HCT116 (cell line): ENCODE data around the gene TNNI3. TPM values are rescaled to one million over a fixed set of nuclear protein-coding genes. Genes with fewer than 3 reads are reported as not detected.

Experiments
- ATAC-seq: fragments of 200-7000 bp; cut with Tn5 transposase; 2 replicates; pipeline ENCODE4 v1.9.1; 2020; ENCODE audit warnings: mild to moderate bottlenecking, moderate library complexity
- BruUV-seq: library from RNA; stranded (reverse); fragments of 400-500 nt; replicated peaks from 2 replicates; lab custom pipeline; 2021; lab: Mats Ljungman, UMichigan
- CTCF ChIA-PET: fragments of 300-600 bp; sonication (Branson Sonifier 250); formaldehyde crosslinking; loops from one replicate; lab custom pipeline; 2021; ENCODE audit warnings: antibody characterized with exemption; lab: Charles Lee
- POLR2A ChIA-PET: fragments of 300-600, 350-600 bp; sonication (Branson Sonifier 250); formaldehyde crosslinking; loops from one replicate; lab custom pipeline; 2021; ENCODE audit warnings: antibody characterized with exemption; lab: Charles Lee
- RAD21 ChIA-PET, 2 experiments: fragments of 300-600 bp; sonication (Branson Sonifier 250); formaldehyde crosslinking; loops; one replicate each; lab custom pipeline; 2023; ENCODE audit warnings: low total read pairs in 2 of 2; ENCODE audit not compliant: uncharacterized antibody in 2 of 2, unreplicated experiment in 2 of 2, low non-redundant PET in 1 of 2; lab: Charles Lee
- DNase-seq: peaks from one replicate; pipeline ENCODE4 v3.0.0-alpha.2; 2010; ENCODE audit warnings: low read depth, low spot score
- H2AFZ ChIP-seq: fragments of 200-600 bp; shearing (Covaris generic), sonication (generic); 2 replicates; pipeline ENCODE4 v1.6.1; 2017; ENCODE audit warnings: low read depth, mixed run types, mixed read lengths, antibody characterized with exemption, low read length; ENCODE audit not compliant: poor library complexity, severe bottlenecking
- H3K27ac ChIP-seq: 2 replicates; pipeline ENCODE4 v1.5.1; 2012; ENCODE audit warnings: low read depth, low read length
- H3K27me3 ChIP-seq: fragments of 200-600 bp; sonication (generic); 2 replicates; pipeline ENCODE4 v1.6.1; 2016; ENCODE audit warnings: mixed run types, low read length, mixed read lengths; ENCODE audit not compliant: insufficient read depth
- H3K36me3 ChIP-seq, 2 experiments: fragments of 200-500 bp in 1 of 2; fragments of 200-600 bp in 1 of 2; sonication (Bioruptor generic) in 1 of 2; sonication (generic) in 1 of 2; 2 replicates each; pipeline versions ENCODE4 v1.5.1 to v1.6.1; 2014 to 2016; ENCODE audit warnings: low read length in 2 of 2, inconsistent platforms in 1 of 2, mixed read lengths in 1 of 2, mixed run types in 1 of 2; ENCODE audit not compliant: insufficient read depth in 2 of 2, control insufficient read depth in 1 of 2
- H3K4me1 ChIP-seq, 2 experiments: fragments of 200-600 bp in 1 of 2; sonication (generic) in 1 of 2; 2 replicates each; pipeline versions ENCODE4 v1.5.1 to v1.6.1; 2012 to 2017; ENCODE audit warnings: low read length in 2 of 2, inconsistent platforms in 1 of 2, mild to moderate bottlenecking in 1 of 2, mixed read lengths in 1 of 2, mixed run types in 1 of 2, moderate library complexity in 1 of 2; ENCODE audit not compliant: insufficient read depth in 2 of 2, control insufficient read depth in 1 of 2
- H3K4me2 ChIP-seq: fragments of 200-600 bp; sonication (generic); 2 replicates; pipeline ENCODE4 v1.6.1; 2017; ENCODE audit warnings: mixed run types, low read length, mixed read lengths
- H3K4me3 ChIP-seq, 2 experiments: fragments of 200-600 bp in 1 of 2; sonication (generic) in 1 of 2; replicated peaks in 1 of 2; 2 replicates each; pipeline ENCODE4 v1.5.1; 2011 to 2016; ENCODE audit warnings: low read length in 2 of 2, control low read depth in 1 of 2, low read depth in 1 of 2, mild to moderate bottlenecking in 1 of 2, mixed read lengths in 1 of 2, mixed run types in 1 of 2
- H3K79me2 ChIP-seq: fragments of 200-600 bp; sonication (generic); 2 replicates; pipeline ENCODE4 v1.6.1; 2017; ENCODE audit warnings: mild to moderate bottlenecking, mixed run types, low read length, moderate library complexity, mixed read lengths; ENCODE audit not compliant: insufficient read depth
- H3K9ac ChIP-seq: fragments of 200-600 bp; sonication (generic); 2 replicates; pipeline ENCODE4 v1.6.1; 2016; ENCODE audit warnings: low read length, mixed read lengths
- H3K9me2 ChIP-seq: fragments of 200-600 bp; sonication (generic), shearing (Covaris generic); 2 replicates; pipeline ENCODE4 v1.6.1; 2017; ENCODE audit warnings: mixed run types, mild to moderate bottlenecking, moderate library complexity; ENCODE audit not compliant: insufficient read depth
- H3K9me3 ChIP-seq, 2 experiments: fragments of 200-500 bp in 1 of 2; fragments of 200-600 bp in 1 of 2; sonication (Bioruptor generic) in 1 of 2; sonication (generic) in 1 of 2; 2 replicates each; pipeline ENCODE4 v1.6.1; 2014 to 2017; ENCODE audit warnings: low read length in 2 of 2, mixed read lengths in 2 of 2, inconsistent platforms in 1 of 2, low read depth in 1 of 2, mild to moderate bottlenecking in 1 of 2, mixed run types in 1 of 2, moderate library complexity in 1 of 2; ENCODE audit not compliant: control insufficient read depth in 1 of 2, insufficient read depth in 1 of 2
- H4K20me1 ChIP-seq: fragments of 200-600 bp; sonication (generic), shearing (Covaris generic); 2 replicates; pipeline ENCODE4 v1.6.1; 2017; ENCODE audit warnings: mixed run types, mild to moderate bottlenecking, moderate library complexity; ENCODE audit not compliant: insufficient read depth
- ATF3 ChIP-seq: IDR thresholded peaks from 2 replicates; pipeline ENCODE4 v1.6.1; 2012
- CBX3 ChIP-seq: IDR thresholded peaks from 2 replicates; pipeline ENCODE4 v1.6.1; 2012; ENCODE audit warnings: low read depth
- CEBPB ChIP-seq: IDR thresholded peaks from 2 replicates; pipeline ENCODE4 v1.6.1; 2012; ENCODE audit warnings: low read depth
- CTCF ChIP-seq, 3 experiments: fragments of 200-600 bp in 1 of 3; sonication (generic) in 1 of 3; IDR thresholded peaks in 2 of 3; conservative IDR thresholded peaks in 1 of 3; 2 replicates each; pipeline ENCODE4 v1.5.1; 2012 to 2017; ENCODE audit warnings: low read depth in 2 of 3, low read length in 2 of 3, antibody characterized with exemption in 1 of 3, borderline replicate concordance in 1 of 3, control low read depth in 1 of 3, mild to moderate bottlenecking in 1 of 3, mixed read lengths in 1 of 3, mixed run types in 1 of 3, moderate library complexity in 1 of 3; ENCODE audit not compliant: insufficient read depth in 1 of 3
- EGR1 ChIP-seq: IDR thresholded peaks from 2 replicates; pipeline ENCODE4 v1.6.1; 2012; ENCODE audit warnings: low read depth
- ELF1 ChIP-seq: IDR thresholded peaks from 2 replicates; pipeline ENCODE4 v1.6.1; 2012; ENCODE audit warnings: low read depth, borderline replicate concordance
- EZH2 ChIP-seq: fragments of 200-600 bp; sonication (generic); IDR thresholded peaks from 2 replicates; pipeline ENCODE4 v1.6.1; 2017; ENCODE audit warnings: antibody characterized with exemption, mixed run types
- EZH2phosphoT487 ChIP-seq: fragments of 200-600 bp; IDR thresholded peaks from 2 replicates; pipeline ENCODE4 v1.6.1; 2018; ENCODE audit warnings: antibody characterized with exemption, borderline replicate concordance
- FOSL1 ChIP-seq: IDR thresholded peaks from 2 replicates; pipeline ENCODE4 v1.6.1; 2012; ENCODE audit warnings: low read depth
- JUND ChIP-seq: IDR thresholded peaks from 2 replicates; pipeline ENCODE4 v1.6.1; 2012
- POLR2A ChIP-seq: IDR thresholded peaks from 2 replicates; pipeline ENCODE4 v1.7.0; 2011; ENCODE audit warnings: borderline replicate concordance; ENCODE audit not compliant: insufficient read depth, insufficient read length; ENCODE audit errors: extremely low read depth
- RAD21 ChIP-seq: IDR thresholded peaks from 2 replicates; pipeline ENCODE4 v1.6.1; 2012; ENCODE audit warnings: low read depth, mild to moderate bottlenecking
- SIN3A ChIP-seq: IDR thresholded peaks from 2 replicates; pipeline ENCODE4 v1.6.1; 2012; ENCODE audit warnings: low read depth
- SRF ChIP-seq: IDR thresholded peaks from 2 replicates; pipeline ENCODE4 v1.6.1; 2012; ENCODE audit warnings: low read depth
- YY1 ChIP-seq: IDR thresholded peaks from 2 replicates; pipeline ENCODE4 v1.6.1; 2011; ENCODE audit warnings: low read length, low read depth, moderate library complexity, mild to moderate bottlenecking; ENCODE audit not compliant: insufficient replicate concordance; ENCODE audit errors: extremely low read depth
- ZNF274 ChIP-seq: fragments of 200-500 bp; sonication (Bioruptor generic); IDR thresholded peaks from 2 replicates; pipeline ENCODE4 v1.6.1; 2014; ENCODE audit warnings: mild to moderate bottlenecking, low read depth, low read length, inconsistent platforms
- intact Hi-C: fragments of 100-400 bp; cut with micrococcal nuclease; formaldehyde crosslinking; loops from 2 replicates; pipeline ENCODE4 v1.10.0; 2022
- total RNA-seq: library from RNA; stranded (reverse); gene quantifications from one replicate; pipeline ENCODE4 v1.2.1, GENCODE V29; 2021; ENCODE audit not compliant: unreplicated experiment

TNNI3 gene
- total RNA-seq, 1 experiment from 2014 or later, result 42.1 TPM

GRCh38 chr19:55136399-55137102 is 21.0 kb downstream of the TNNI3 start:
- Histone ChIP-seq H3K36me3 (peaks cover 0 to 13% of the 10 kb centered on the region in 2 experiments; a peak in 2 of 4 replicates), H3K27me3 (no peaks in the 10 kb centered on the region), H3K4me3 (no peak overlapping the region), H2AFZ (no peak overlapping the region), H3K4me1 (peaks cover under 1 to 6% of the 10 kb centered on the region in 2 experiments; a peak in 2 of 4 replicates)
- CTCF ChIA-PET, result interaction anchor here (0.8 to 1.2 kb wide), 4 partner anchors 10 to 48 kb away, joined by 3 to 4 read pairs (median 4); no protein-coding TSS in a partner anchor
- RAD21 ChIA-PET, result interaction anchor here in 1 of 2 experiments (0.5 kb wide), 1 partner anchor 289 kb away, joined by 3 read pairs; no protein-coding TSS in a partner anchor
- intact Hi-C loops, result no loop called here
- no peak for TF ChIP-seq ZNF274
- no peak for TF ChIP-seq EZH2
- TF ChIP-seq SRF, result no peak
- TF ChIP-seq, all 23 proteins: peak for 0
- POLR2A ChIA-PET, result no interaction called here
- Histone ChIP-seq H3K9me2 (no peaks in the 10 kb centered on the region), H4K20me1 (no peaks in the 10 kb centered on the region), H3K9ac (no peak overlapping the region), H3K9me3 (no peaks in the 10 kb centered on the region), H3K79me2 (no peaks in the 10 kb centered on the region), H3K4me2 (no peak overlapping the region), H3K27ac (no peak overlapping the region)
- TSS peak; percentile 10 for BruUV-seq
- no peak for DNase-seq
- no peak for ATAC-seq

- Histone ChIP-seq H3K9me2 (no peaks in the 10 kb centered on the region), H3K9me3 (no peaks in the 10 kb centered on the region), H3K36me3 (peaks cover 0 to 13% of the 10 kb centered on the region in 2 experiments; a peak in 2 of 4 replicates), H3K4me1 (0 out of 4 replicates have a peak, but pooled peaks cover 0 to 3% of the 10 kb centered on the region in 2 experiments), H3K4me3 (no peak overlapping the region), H3K4me2 (no peak overlapping the region), H3K9ac (no peak overlapping the region), H3K27me3 (no peaks in the 10 kb centered on the region), H2AFZ (no peak overlapping the region), H4K20me1 (no peaks in the 10 kb centered on the region), H3K79me2 (no peaks in the 10 kb centered on the region), H3K27ac (no peak overlapping the region; the same call in 1 of the 2 replicates)
- DNase-seq (no peak), ATAC-seq (no peak)
- intact Hi-C loops, result no loop called here
- ChIA-PET RAD21 (no interaction called here), POLR2A (no interaction called here), CTCF (no interaction called here)
- no TSS peak for BruUV-seq
- TF ChIP-seq JUND (no peak), RAD21 (no peak), ELF1 (no peak), SRF (no peak), CTCF (IDR thresholded peaks at IDR 0.05 in 2 of 3, conservative IDR thresholded peaks at IDR 0.05 in 1 of 3; ENCODE audit: borderline replicate concordance in 1 of 3, insufficient read depth in 1 of 3, low read depth in 2 of 3, low read length in 2 of 3) (no peak), CBX3 (no peak), EGR1 (no peak), POLR2A (no peak), FOSL1 (no peak), EZH2phosphoT487 (no peak), SIN3A (no peak), ATF3 (no peak), YY1 (no peak), CEBPB (no peak)
Measured at GRCh38 chr19:55134736-55135135, 22.8 kb downstream of the TNNI3 start.
